A549 (cell line): Measurements from ENCODE around the gene CEACAM20. TPM values are rescaled to one million over a fixed set of nuclear protein-coding genes. Genes with fewer than 3 reads are reported as not detected.
"Not testable (repeated sequence)": the region's sequence is repeated elsewhere in the genome, so short reads cannot be mapped to it uniquely, and the experiment has no call there.

Experiments used
- ATAC-seq, 2 experiments: fragments of 200-7000 bp in 1 of 2; fragments of >200 bp in 1 of 2; cut with Nextera tagmentation in 1 of 2; cut with Tn5 transposase in 1 of 2; 3 replicates each; pipeline versions ENCODE4 v1.8.0 to v1.9.1; 2018 to 2020; ENCODE audit warnings: mild to moderate bottlenecking in 1 of 2, moderate library complexity in 1 of 2
- CTCF ChIA-PET: fragments of 300-600 bp; sonication (Branson Sonifier 250); formaldehyde crosslinking; extraction: SDS; loops from one replicate; lab custom pipeline; 2021; ENCODE audit warnings: antibody characterized with exemption, inconsistent platforms; lab: Yijun Ruan, JAX
- POLR2A ChIA-PET: fragments of 350-600 bp; formaldehyde crosslinking; extraction: SDS; loops from one replicate; lab custom pipeline; 2021; ENCODE audit warnings: antibody characterized with exemption, inconsistent platforms; lab: Yijun Ruan, JAX
- DNase-seq, 2 experiments: peaks; one replicate each; pipeline versions ENCODE4 v3.0.0 to v3.0.0-alpha.2; 2011 to 2016; ENCODE audit warnings: low read depth in 1 of 2, low spot score in 1 of 2
- FAIRE-seq: peaks from 2 replicates; lab custom pipeline; 2011; peaks lifted over from hg19 to GRCh38; lab: Jason Lieb, UNC
- H3K27ac ChIP-seq, 2 experiments: fragments of >200 bp; sonication (Bioruptor Twin); formaldehyde crosslinking; 3 replicates each; pipeline ENCODE4 v1.5.1; 2016 to 2017
- H3K4me1 ChIP-seq: fragments of >200 bp; sonication (Bioruptor Twin); formaldehyde crosslinking; 3 replicates; pipeline ENCODE4 v1.6.1; 2016
- H3K4me2 ChIP-seq: fragments of >200 bp; sonication (Bioruptor Twin); formaldehyde crosslinking; 3 replicates; pipeline ENCODE4 v1.6.1; 2016
- H3K4me3 ChIP-seq: fragments of >200 bp; sonication (Bioruptor Twin); formaldehyde crosslinking; 3 replicates; pipeline ENCODE4 v1.5.1; 2016
- H3K9me3 ChIP-seq: fragments of >200 bp; sonication (Bioruptor Twin); formaldehyde crosslinking; 3 replicates; pipeline ENCODE4 v1.6.1; 2016
- CEBPB ChIP-seq, 2 experiments: fragments of >200 bp in 1 of 2; sonication (Bioruptor Twin) in 1 of 2; formaldehyde crosslinking in 1 of 2; IDR thresholded peaks; 2 replicates each; pipeline ENCODE4 v1.6.1; 2012 to 2016
- CTCF ChIP-seq: fragments of >200 bp; sonication (Bioruptor Twin); formaldehyde crosslinking; IDR thresholded peaks from 3 replicates; pipeline ENCODE4 v1.5.1; 2016
- FOSL2 ChIP-seq, 2 experiments: fragments of 450-650 bp in 1 of 2; fragments of >200 bp in 1 of 2; sonication (Bioruptor Twin) in 1 of 2; formaldehyde crosslinking; IDR thresholded peaks; 2 replicates each; pipeline versions ENCODE4 v1.5.0 to v1.6.1; 2016 to 2020; ENCODE audit warnings: mild to moderate bottlenecking in 1 of 2, moderate library complexity in 1 of 2
- FOXS1 ChIP-seq: fragments of 250-450 bp; sonication (Bioruptor Pico); IDR thresholded peaks from 2 replicates; pipeline ENCODE4 v1.5.0; 2020; ENCODE audit warnings: mild to moderate bottlenecking, moderate library complexity
- HDAC2 ChIP-seq: fragments of 200-600 bp; sonication (generic); IDR thresholded peaks from 2 replicates; pipeline ENCODE4 v1.6.1; 2016
- HOXB13 ChIP-seq: fragments of 250-450 bp; sonication (Bioruptor Pico); IDR thresholded peaks from 2 replicates; pipeline ENCODE4 v1.5.0; 2020; ENCODE audit warnings: low read depth, mild to moderate bottlenecking, moderate library complexity
- HOXB5 ChIP-seq: fragments of 250-450 bp; sonication (Bioruptor Pico); IDR thresholded peaks from 2 replicates; pipeline ENCODE4 v1.5.0; 2020; ENCODE audit warnings: mild to moderate bottlenecking, moderate library complexity
- JUN ChIP-seq, 2 experiments: fragments of >200 bp; sonication (Bioruptor Twin); formaldehyde crosslinking; IDR thresholded peaks; 2 replicates in 1 of 2; 3 replicates in 1 of 2; pipeline ENCODE4 v1.6.1; 2016 to 2017
- KDM1A ChIP-seq: fragments of 200-600 bp; sonication (generic); IDR thresholded peaks from 2 replicates; pipeline ENCODE4 v1.6.1; 2016; ENCODE audit warnings: low read depth, mild to moderate bottlenecking
- MAFK ChIP-seq: fragments of 450-650 bp; IDR thresholded peaks from 2 replicates; pipeline ENCODE4 v1.6.1; 2014; ENCODE audit not compliant: partially characterized antibody
- NFE2L2 ChIP-seq: fragments of 150-350 bp; conservative IDR thresholded peaks from 2 replicates; pipeline ENCODE4 v1.6.1; 2014; ENCODE audit warnings: low read length
- POLR2A ChIP-seq: IDR thresholded peaks from 2 replicates; pipeline ENCODE4 v1.6.1; 2012; ENCODE audit warnings: mild to moderate bottlenecking, low read length
- RAD21 ChIP-seq, 2 experiments: fragments of >200 bp in 1 of 2; sonication (Bioruptor Twin) in 1 of 2; formaldehyde crosslinking in 1 of 2; IDR thresholded peaks in 1 of 2; conservative IDR thresholded peaks in 1 of 2; 2 replicates in 1 of 2; 3 replicates in 1 of 2; pipeline ENCODE4 v1.6.1; 2012 to 2018; ENCODE audit warnings: inconsistent platforms in 1 of 2
- SMC3 ChIP-seq: fragments of >200 bp; sonication (Bioruptor Twin); formaldehyde crosslinking; IDR thresholded peaks from 3 replicates; pipeline ENCODE4 v1.6.1; 2018; ENCODE audit warnings: inconsistent platforms
- SREBF2 ChIP-seq: fragments of 450-650 bp; IDR thresholded peaks from 2 replicates; pipeline ENCODE4 v1.6.1; 2014; ENCODE audit warnings: mild to moderate bottlenecking, moderate library complexity
- WGBS: methylation state at CpG from one replicate; pipeline ENCODE4 v1.1.6; 2017; ENCODE audit errors: missing lambda C conversion rate; 5-methylcytosine and 5-hydroxymethylcytosine counted together
- polyA plus RNA-seq, 4 experiments: library from polyadenylated mRNA; depleted of rRNA in 3 of 4; stranded (reverse); fragments of >200 nt; fragmentation: RNase III in 1 of 4; extraction: RNeasy Plus Mini Kit Qiagen cat#74134 plus additional on column Dnase treatment in 1 of 4; gene quantifications; 2 replicates in 3 of 4; 3 replicates in 1 of 4; pipeline ENCODE4 v1.2.3, GENCODE V29; 2011 to 2017

CEACAM20 gene
- polyA plus RNA-seq, 2 of the 4 experiments (the other 2 are of a cell fraction), result 0.08 TPM; not detected in 1

GRCh38 chr19:44566984-44567383 lies 37.5 kb upstream of the CEACAM20 start:
- no peak overlapping the region for H3K27ac ChIP-seq
- 20% methylated on average over 5 of the region's 5 CpGs for WGBS
- peaks cover 8% of the 10 kb centered on the region for H3K4me1 ChIP-seq
- FAIRE-seq (peak; percentile 94), ATAC-seq (no peak; a peak in 2 of 6 replicates), DNase-seq (no peak)
- ChIA-PET POLR2A (no interaction called here), CTCF (interaction anchor here (0.8 to 1.8 kb wide), 3 partner anchors 10 to 385 kb away, joined by 3 to 7 read pairs (median 4); no protein-coding TSS in a partner anchor)
- no peak overlapping the region for H3K4me3 ChIP-seq
- no peaks in the 10 kb centered on the region for H3K9me3 ChIP-seq
- TF ChIP-seq MAFK, result no peak
- no peak for TF ChIP-seq CTCF
- peak in 1 of 2 experiments; percentile 20; a peak in 1 of 4 replicates for TF ChIP-seq CEBPB (IDR thresholded peaks at IDR 0.05)
- no peak for TF ChIP-seq POLR2A
- TF ChIP-seq KDM1A, result no peak
- no peak for TF ChIP-seq RAD21 (conservative IDR thresholded peaks at IDR 0.05 in 1 of 2, IDR thresholded peaks at IDR 0.05 in 1 of 2)
- TF ChIP-seq SREBF2, result no peak
- H3K4me2 ChIP-seq, result no peak overlapping the region

GRCh38 chr19:44563086-44563655 lies 33.7 kb upstream of the CEACAM20 start:
- H3K4me3 ChIP-seq, POLR2A ChIA-PET, H3K9me3 ChIP-seq, FAIRE-seq, H3K27ac ChIP-seq, DNase-seq, ATAC-seq, H3K4me1 ChIP-seq, H3K4me2 ChIP-seq: not testable (repeated sequence)
- WGBS, result 86% methylated on average over 14 of the region's 33 CpGs
- CTCF ChIA-PET, result interaction anchor here (1.0 kb wide), 1 partner anchor 94 kb away, joined by 3 read pairs; no protein-coding TSS in a partner anchor

GRCh38 chr19:44557933-44558332 lies 28.5 kb upstream of the CEACAM20 start:
- 88% methylated on average over 2 of the region's 2 CpGs for WGBS
- no peaks in the 10 kb centered on the region for H3K9me3 ChIP-seq
- H3K4me2 ChIP-seq, result no peak overlapping the region
- DNase-seq (no peak), FAIRE-seq (no peak), ATAC-seq (no peak)
- no peak overlapping the region for H3K27ac ChIP-seq
- ChIA-PET POLR2A (no interaction called here), CTCF (interaction anchor here (0.6 to 0.9 kb wide), 3 partner anchors 13 to 705 kb away, joined by 3 read pairs; no protein-coding TSS in a partner anchor)
- no peaks in the 10 kb centered on the region for H3K4me1 ChIP-seq
- TF ChIP-seq FOSL2 (IDR thresholded peaks at IDR 0.05) (no peak), FOSL2 (CRISPR knock-in tag; IDR thresholded peaks at IDR 0.05) (no peak), HOXB13 (CRISPR knock-in tag) (no peak), MAFK (no peak), JUN (IDR thresholded peaks at IDR 0.05) (no peak), HDAC2 (no peak), SMC3 (no peak), CTCF (no peak), HOXB5 (no peak), NFE2L2 (no peak), FOXS1 (CRISPR knock-in tag) (no peak)
- H3K4me3 ChIP-seq, result no peak overlapping the region
